ENCODE measurements around the gene TRIM44.
A peak's percentile ranks its signal among the peaks of the same experiment; 100 is the strongest.

TRIM44 gene

DNA sequence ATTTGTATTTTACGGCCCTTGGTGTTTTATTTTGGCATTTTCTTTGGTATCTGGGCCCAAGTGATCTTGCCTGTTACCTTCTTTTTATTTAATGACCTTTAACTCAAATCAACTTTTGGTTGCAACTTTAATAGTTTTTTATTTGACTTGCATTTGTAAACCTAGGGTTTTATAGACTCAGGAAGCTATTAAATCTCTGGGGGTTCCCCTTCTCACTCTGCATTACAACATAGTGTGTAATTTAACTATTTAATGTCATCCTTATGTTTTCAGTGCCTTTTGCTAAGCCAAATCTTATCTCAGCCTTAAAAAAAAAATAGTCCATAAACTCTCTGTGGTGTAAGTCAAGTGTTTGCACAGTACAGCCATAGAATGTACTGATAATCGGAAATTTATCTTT lies 41.0 kb upstream of the TRIM44 start:
- no peak overlapping the region for H2BK5ac ChIP-seq (ENCODE audit: low read length)
- H3K27ac ChIP-seq (ENCODE audit: low read depth, low read length), result no peak overlapping the region
- no peak overlapping the region for H3K9ac ChIP-seq (ENCODE audit: low read length)
- H3K4ac ChIP-seq (ENCODE audit: low read depth, low read length), result no peak overlapping the region
- H3K4me2 ChIP-seq (ENCODE audit: low read length), result no peak overlapping the region
- H3K18ac ChIP-seq (ENCODE audit: low read length), result no peak overlapping the region
- no peak overlapping the region for H2AK5ac ChIP-seq (ENCODE audit: low read length)
- H3K23ac ChIP-seq (ENCODE audit: low read length), result no peak overlapping the region
- H3K27me3 ChIP-seq (ENCODE audit: insufficient read depth, low read length, poor library complexity), result no peaks in the 10 kb centered on the region
- H3K79me1 ChIP-seq (ENCODE audit: low read length), result no peaks in the 10 kb centered on the region
- no peak overlapping the region for H4K8ac ChIP-seq (ENCODE audit: low read depth, low read length)
- no peak overlapping the region for H2BK15ac ChIP-seq (replicated peaks; ENCODE audit: low read depth)
- no peak overlapping the region for H3K4me3 ChIP-seq (ENCODE audit: low read length)
- no CpG with 5 or more reads among the region's 2 CpGs for WGBS (ENCODE audit: extremely low coverage, insufficient coverage, low lambda C conversion rate)
- no peaks in the 10 kb centered on the region for H3K36me3 ChIP-seq (ENCODE audit: control insufficient read depth, insufficient read depth, low read length)
- no peak overlapping the region for H4K5ac ChIP-seq (ENCODE audit: low read length)
- H3K56ac ChIP-seq (ENCODE audit: low read length), result peak overlapping the region; percentile 17
- H3K4me1 ChIP-seq (ENCODE audit: control insufficient read depth, low read depth, low read length), result peaks cover 6% of the 10 kb centered on the region
- H2BK120ac ChIP-seq (ENCODE audit: low read depth, low read length), result no peak overlapping the region
- H3K79me2 ChIP-seq (ENCODE audit: control insufficient read depth, insufficient read depth, low read length), result peaks cover 7% of the 10 kb centered on the region
- DNase-seq, result no peak

DNA sequence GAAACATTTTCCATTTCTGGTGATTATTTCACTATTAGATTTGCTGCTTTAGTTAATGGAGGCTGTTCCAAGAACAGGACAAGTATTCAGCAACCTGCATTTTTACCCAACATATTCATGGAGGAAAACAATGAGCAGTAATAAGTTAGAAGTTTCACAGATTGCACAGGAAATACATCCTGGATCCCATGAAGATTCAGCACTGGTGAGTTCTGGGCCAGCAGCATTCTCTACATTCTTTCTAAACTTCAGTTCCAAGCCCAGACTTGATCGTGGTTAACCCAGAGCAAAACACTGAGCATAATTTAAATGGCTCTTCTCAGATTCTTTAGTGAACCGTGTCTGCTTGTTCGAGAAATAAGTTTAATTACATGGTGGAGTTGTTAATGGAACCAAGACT lies 40.5 kb upstream of the TRIM44 start:
- DNase-seq, result peak; percentile 71
- H3K36me3 ChIP-seq (ENCODE audit: control insufficient read depth, insufficient read depth, low read length), result no peaks in the 10 kb centered on the region
- H3K23ac ChIP-seq (ENCODE audit: low read length), result no peak overlapping the region
- no CpG with 5 or more reads among the region's 3 CpGs for WGBS (ENCODE audit: extremely low coverage, insufficient coverage, low lambda C conversion rate)
- no peak overlapping the region for H3K56ac ChIP-seq (ENCODE audit: low read length)
- no peak overlapping the region for H3K9ac ChIP-seq (ENCODE audit: low read length)
- H3K4ac ChIP-seq (ENCODE audit: low read depth, low read length), result no peak overlapping the region
- no peak overlapping the region for H2BK5ac ChIP-seq (ENCODE audit: low read length)
- no peak overlapping the region for H3K4me3 ChIP-seq (ENCODE audit: low read length)
- peaks cover 6% of the 10 kb centered on the region for H3K4me1 ChIP-seq (ENCODE audit: control insufficient read depth, low read depth, low read length)
- H3K79me1 ChIP-seq (ENCODE audit: low read length), result no peaks in the 10 kb centered on the region
- H3K4me2 ChIP-seq (ENCODE audit: low read length), result no peak overlapping the region
- no peak overlapping the region for H2AK5ac ChIP-seq (ENCODE audit: low read length)
- H2BK15ac ChIP-seq (replicated peaks; ENCODE audit: low read depth), result no peak overlapping the region
- H3K27ac ChIP-seq (ENCODE audit: low read depth, low read length), result no peak overlapping the region
- H3K79me2 ChIP-seq (ENCODE audit: control insufficient read depth, insufficient read depth, low read length), result peaks cover 7% of the 10 kb centered on the region
- no peak overlapping the region for H3K18ac ChIP-seq (ENCODE audit: low read length)
- no peaks in the 10 kb centered on the region for H3K27me3 ChIP-seq (ENCODE audit: insufficient read depth, low read length, poor library complexity)
- no peak overlapping the region for H4K5ac ChIP-seq (ENCODE audit: low read length)
- no peak overlapping the region for H4K8ac ChIP-seq (ENCODE audit: low read depth, low read length)
- no peak overlapping the region for H2BK120ac ChIP-seq (ENCODE audit: low read depth, low read length)

DNA sequence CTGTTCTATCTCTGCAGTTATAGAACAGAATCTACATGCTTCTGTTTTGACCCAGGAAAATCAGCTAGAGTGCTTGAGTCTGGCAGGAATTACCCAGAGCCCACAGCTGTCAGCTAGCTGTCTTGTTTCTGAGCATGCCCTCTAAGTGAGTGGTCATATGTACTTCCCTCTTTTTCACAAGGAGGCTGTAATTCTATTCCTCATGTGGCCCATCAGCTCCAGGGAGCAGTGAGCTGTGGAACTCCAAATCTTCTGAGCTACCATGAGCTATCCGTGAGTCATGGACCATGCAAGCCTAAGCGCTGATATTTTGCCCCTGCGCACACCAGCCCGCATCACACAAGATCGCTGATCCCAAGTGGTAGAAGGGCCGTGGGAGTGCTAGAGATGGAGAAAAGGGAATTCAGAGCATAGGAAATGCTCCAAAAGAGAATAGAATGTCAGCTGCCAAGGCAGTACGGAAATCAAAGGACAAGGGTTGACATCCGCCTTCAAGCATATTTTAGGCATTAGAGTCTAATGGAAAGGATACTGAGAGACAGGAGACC lies 38.9 kb upstream of the TRIM44 start:
- H2BK15ac ChIP-seq (replicated peaks; ENCODE audit: low read depth), result no peak overlapping the region
- H3K23ac ChIP-seq (ENCODE audit: low read length), result no peak overlapping the region
- H3K4me3 ChIP-seq (ENCODE audit: low read length), result no peak overlapping the region
- DNase-seq, result no peak
- no peak overlapping the region for H2AK5ac ChIP-seq (ENCODE audit: low read length)
- peaks cover 2% of the 10 kb centered on the region for H3K4me1 ChIP-seq (ENCODE audit: control insufficient read depth, low read depth, low read length)
- H3K9ac ChIP-seq (ENCODE audit: low read length), result no peak overlapping the region
- no peak overlapping the region for H3K4me2 ChIP-seq (ENCODE audit: low read length)
- H2BK5ac ChIP-seq (ENCODE audit: low read length), result no peak overlapping the region
- peaks cover 7% of the 10 kb centered on the region for H3K79me2 ChIP-seq (ENCODE audit: control insufficient read depth, insufficient read depth, low read length)
- H3K36me3 ChIP-seq (ENCODE audit: control insufficient read depth, insufficient read depth, low read length), result no peaks in the 10 kb centered on the region
- no peak overlapping the region for H3K27ac ChIP-seq (ENCODE audit: low read depth, low read length)
- H4K5ac ChIP-seq (ENCODE audit: low read length), result no peak overlapping the region
- no peaks in the 10 kb centered on the region for H3K27me3 ChIP-seq (ENCODE audit: insufficient read depth, low read length, poor library complexity)
- H3K56ac ChIP-seq (ENCODE audit: low read length), result no peak overlapping the region
- WGBS (ENCODE audit: extremely low coverage, insufficient coverage, low lambda C conversion rate), result no CpG with 5 or more reads among the region's 8 CpGs
- no peaks in the 10 kb centered on the region for H3K79me1 ChIP-seq (ENCODE audit: low read length)
- H4K8ac ChIP-seq (ENCODE audit: low read depth, low read length), result no peak overlapping the region
- H2BK120ac ChIP-seq (ENCODE audit: low read depth, low read length), result no peak overlapping the region
- no peak overlapping the region for H3K18ac ChIP-seq (ENCODE audit: low read length)
- no peak overlapping the region for H3K4ac ChIP-seq (ENCODE audit: low read depth, low read length)

DNA sequence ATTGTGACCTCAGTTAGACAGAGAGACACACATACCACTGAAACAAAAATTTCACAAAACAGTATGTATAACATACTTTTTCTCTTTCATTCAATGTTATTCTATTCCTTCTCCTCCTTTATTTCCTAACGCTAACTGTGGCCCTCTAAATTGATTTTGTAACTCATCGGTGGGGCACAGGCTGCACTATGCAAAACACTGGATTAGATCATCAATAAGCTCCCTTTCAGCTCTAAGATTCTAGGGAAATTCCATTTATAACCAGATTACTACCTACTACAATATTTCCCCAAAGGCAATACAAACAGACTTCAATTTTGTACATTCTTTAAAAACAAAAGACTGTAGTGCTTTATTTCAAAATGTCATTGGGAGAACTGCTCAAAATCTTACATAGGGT lies 38.3 kb upstream of the TRIM44 start:
- no peak overlapping the region for H2BK15ac ChIP-seq (replicated peaks; ENCODE audit: low read depth)
- H2AK5ac ChIP-seq (ENCODE audit: low read length), result no peak overlapping the region
- H3K79me1 ChIP-seq (ENCODE audit: low read length), result no peaks in the 10 kb centered on the region
- no peak overlapping the region for H2BK5ac ChIP-seq (ENCODE audit: low read length)
- H3K4ac ChIP-seq (ENCODE audit: low read depth, low read length), result no peak overlapping the region
- H3K79me2 ChIP-seq (ENCODE audit: control insufficient read depth, insufficient read depth, low read length), result peaks cover 4% of the 10 kb centered on the region
- no peaks in the 10 kb centered on the region for H3K36me3 ChIP-seq (ENCODE audit: control insufficient read depth, insufficient read depth, low read length)
- no peak overlapping the region for H4K8ac ChIP-seq (ENCODE audit: low read depth, low read length)
- H4K5ac ChIP-seq (ENCODE audit: low read length), result no peak overlapping the region
- no peak overlapping the region for H3K27ac ChIP-seq (ENCODE audit: low read depth, low read length)
- no peak overlapping the region for H3K23ac ChIP-seq (ENCODE audit: low read length)
- no peak for DNase-seq
- H3K27me3 ChIP-seq (ENCODE audit: insufficient read depth, low read length, poor library complexity), result no peaks in the 10 kb centered on the region
- H3K9ac ChIP-seq (ENCODE audit: low read length), result no peak overlapping the region
- H3K18ac ChIP-seq (ENCODE audit: low read length), result no peak overlapping the region
- no CpG with 5 or more reads among the region's 2 CpGs for WGBS (ENCODE audit: extremely low coverage, insufficient coverage, low lambda C conversion rate)
- no peak overlapping the region for H3K4me3 ChIP-seq (ENCODE audit: low read length)
- no peak overlapping the region for H2BK120ac ChIP-seq (ENCODE audit: low read depth, low read length)
- H3K4me1 ChIP-seq (ENCODE audit: control insufficient read depth, low read depth, low read length), result peaks cover 2% of the 10 kb centered on the region
- no peak overlapping the region for H3K56ac ChIP-seq (ENCODE audit: low read length)
- no peak overlapping the region for H3K4me2 ChIP-seq (ENCODE audit: low read length)

DNA sequence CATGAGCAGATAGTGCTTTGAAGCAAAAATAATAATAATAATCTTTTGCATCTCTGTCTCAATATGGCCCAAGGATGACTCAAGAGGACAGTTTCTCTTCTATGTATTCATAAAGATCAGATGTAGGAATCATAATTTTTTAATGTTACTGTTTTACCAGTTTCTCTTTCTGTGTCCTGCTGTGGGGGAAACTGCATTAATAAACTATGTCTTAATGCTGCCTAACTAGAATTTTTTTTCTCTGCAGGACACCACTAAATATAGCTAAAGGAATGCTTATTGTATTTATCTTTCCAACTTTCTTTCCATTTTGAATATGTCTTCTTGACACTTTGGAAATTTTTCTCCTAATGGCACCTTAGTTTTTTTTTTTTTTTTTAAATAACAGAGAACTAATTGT lies 37.8 kb upstream of the TRIM44 start:
- Histone ChIP-seq H4K8ac (ENCODE audit: low read depth, low read length) (no peak overlapping the region), H3K79me1 (ENCODE audit: low read length) (no peaks in the 10 kb centered on the region), H3K4ac (ENCODE audit: low read depth, low read length) (no peak overlapping the region), H3K23ac (ENCODE audit: low read length) (no peak overlapping the region), H2AK5ac (ENCODE audit: low read length) (no peak overlapping the region), H2BK15ac (replicated peaks; ENCODE audit: low read depth) (no peak overlapping the region), H3K79me2 (ENCODE audit: control insufficient read depth, insufficient read depth, low read length) (peaks cover 1% of the 10 kb centered on the region), H2BK120ac (ENCODE audit: low read depth, low read length) (no peak overlapping the region), H3K18ac (ENCODE audit: low read length) (no peak overlapping the region), H3K4me2 (ENCODE audit: low read length) (no peak overlapping the region), H3K27ac (ENCODE audit: low read depth, low read length) (no peak overlapping the region), H4K5ac (ENCODE audit: low read length) (no peak overlapping the region), H3K4me3 (ENCODE audit: low read length) (no peak overlapping the region), H3K36me3 (ENCODE audit: control insufficient read depth, insufficient read depth, low read length) (no peaks in the 10 kb centered on the region), H3K4me1 (ENCODE audit: control insufficient read depth, low read depth, low read length) (peaks cover 2% of the 10 kb centered on the region), H3K9ac (ENCODE audit: low read length) (no peak overlapping the region), H3K56ac (ENCODE audit: low read length) (no peak overlapping the region), H3K27me3 (ENCODE audit: insufficient read depth, low read length, poor library complexity) (no peaks in the 10 kb centered on the region), H2BK5ac (ENCODE audit: low read length) (no peak overlapping the region)
- no peak for DNase-seq

DNA sequence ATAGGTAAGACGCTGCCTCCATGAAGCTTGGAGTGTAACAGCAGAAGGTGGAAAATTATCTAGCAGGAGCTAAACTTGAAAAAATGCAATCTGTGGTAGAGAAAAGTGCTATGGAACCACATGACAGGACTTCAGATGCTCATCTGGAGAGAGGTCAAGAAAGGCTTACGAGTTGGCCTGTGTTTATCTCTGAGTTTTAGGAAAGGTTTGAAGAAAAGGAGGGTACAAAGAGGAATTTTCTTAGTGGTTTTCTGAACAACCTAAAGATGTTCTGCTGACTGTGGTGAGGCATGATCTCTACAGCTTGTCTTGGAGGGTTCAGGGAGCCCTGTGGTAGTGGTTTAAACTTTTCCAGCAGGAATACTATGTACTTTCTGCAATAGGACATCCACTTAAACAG lies 36.1 kb upstream of the TRIM44 start:
- no peak overlapping the region for H3K9ac ChIP-seq (ENCODE audit: low read length)
- H3K4me2 ChIP-seq (ENCODE audit: low read length), result no peak overlapping the region
- H2AK5ac ChIP-seq (ENCODE audit: low read length), result no peak overlapping the region
- H3K18ac ChIP-seq (ENCODE audit: low read length), result no peak overlapping the region
- no peak overlapping the region for H4K5ac ChIP-seq (ENCODE audit: low read length)
- no peak overlapping the region for H2BK120ac ChIP-seq (ENCODE audit: low read depth, low read length)
- H3K79me2 ChIP-seq (ENCODE audit: control insufficient read depth, insufficient read depth, low read length), result no peaks in the 10 kb centered on the region
- no peak overlapping the region for H2BK15ac ChIP-seq (replicated peaks; ENCODE audit: low read depth)
- no CpG with 5 or more reads among the region's 2 CpGs for WGBS (ENCODE audit: extremely low coverage, insufficient coverage, low lambda C conversion rate)
- no peak overlapping the region for H3K23ac ChIP-seq (ENCODE audit: low read length)
- no peak overlapping the region for H3K56ac ChIP-seq (ENCODE audit: low read length)
- H3K27me3 ChIP-seq (ENCODE audit: insufficient read depth, low read length, poor library complexity), result no peaks in the 10 kb centered on the region
- H3K4me3 ChIP-seq (ENCODE audit: low read length), result no peak overlapping the region
- H3K27ac ChIP-seq (ENCODE audit: low read depth, low read length), result no peak overlapping the region
- no peak overlapping the region for H4K8ac ChIP-seq (ENCODE audit: low read depth, low read length)
- H2BK5ac ChIP-seq (ENCODE audit: low read length), result no peak overlapping the region
- H3K36me3 ChIP-seq (ENCODE audit: control insufficient read depth, insufficient read depth, low read length), result no peaks in the 10 kb centered on the region
- no peak for DNase-seq
- H3K79me1 ChIP-seq (ENCODE audit: low read length), result no peaks in the 10 kb centered on the region
- no peak overlapping the region for H3K4ac ChIP-seq (ENCODE audit: low read depth, low read length)
- H3K4me1 ChIP-seq (ENCODE audit: control insufficient read depth, low read depth, low read length), result peaks cover 2% of the 10 kb centered on the region
